GM20000 (cell line): ENCODE data around the gene SEC24B.
"Not testable (repeated sequence)": the region's sequence is repeated elsewhere in the genome, so short reads cannot be mapped to it uniquely, and the experiment has no call there.

Experiments
- DNase-seq: peaks from one replicate; pipeline ENCODE4 v3.0.0; 2012; ENCODE audit warnings: low spot score
- CTCF ChIP-seq: IDR thresholded peaks from 2 replicates; pipeline ENCODE4 v1.5.1; 2012; ENCODE audit warnings: mild to moderate bottlenecking, control low read depth; ENCODE audit errors: extremely low read depth, missing control alignments

Gene SEC24B

GRCh38 chr4:109506890-109507289 is 73.3 kb downstream of the SEC24B start:
- TF ChIP-seq CTCF, result no peak
- no peak for DNase-seq

GRCh38 chr4:109510687-109511086 is 77.1 kb downstream of the SEC24B start:
- TF ChIP-seq CTCF, result no peak

GRCh38 chr4:109511414-109511813 is 77.8 kb downstream of the SEC24B start:
- no peak for TF ChIP-seq CTCF
- no peak for DNase-seq

More at GRCh38 chr4:109510687-109511086, 77.1 kb downstream of the SEC24B start:
- no peak for DNase-seq

GRCh38 chr4:109513368-109513767 is 79.8 kb downstream of the SEC24B start:
- not testable (repeated sequence) for DNase-seq

GRCh38 chr4:109532182-109532581 is 98.6 kb downstream of the SEC24B start:
- no peak for DNase-seq
- no peak for TF ChIP-seq CTCF

GRCh38 chr4:109545401-109545800 is 111.8 kb downstream of the SEC24B start:
- TF ChIP-seq CTCF, result no peak
- DNase-seq, result no peak

- TF ChIP-seq CTCF, result no peak
- no peak for DNase-seq
These were observed 113.8 kb downstream of the SEC24B start for GRCh38 chr4:109547394-109547793.

GRCh38 chr4:109548655-109549054 is 115.0 kb downstream of the SEC24B start:
- TF ChIP-seq CTCF, result no peak
- DNase-seq, result no peak
